Measurements from ENCODE around the gene UBAP1L.
"Not testable (repeated sequence)": the region's sequence is repeated elsewhere in the genome, so short reads cannot be mapped to it uniquely, and the experiment has no call there.

Gene UBAP1L

GRCh38 chr15:65095011-65095746, 19.8 kb downstream of the UBAP1L start:
- peaks cover 29% of the 10 kb centered on the region for H3K36me3 ChIP-seq (replicated peaks)
- H3K9me3 ChIP-seq: no peaks in the 10 kb centered on the region
- H3K4me1 ChIP-seq: no peaks in the 10 kb centered on the region
- in situ Hi-C loops (cut with MboI; ENCODE audit: low sequenced_read_pairs): loop anchor here (10.0 kb wide), 1 partner anchor 360 kb away; no protein-coding TSS in a partner anchor
- no peak overlapping the region for H3K4me3 ChIP-seq
- DNase-seq (ENCODE audit: low spot score in 2 of 2): no peak
- no peaks in the 10 kb centered on the region for H3K27me3 ChIP-seq (ENCODE audit: low read depth)

- Histone ChIP-seq H3K9me3 (no peaks in the 10 kb centered on the region), H3K4me3 (no peak overlapping the region), H3K36me3 (replicated peaks) (peaks cover 24% of the 10 kb centered on the region), H3K4me1 (peaks cover under 1% of the 10 kb centered on the region; the same call in 1 of the 2 replicates), H3K27me3 (ENCODE audit: low read depth) (no peaks in the 10 kb centered on the region)
- in situ Hi-C loops (cut with MboI; ENCODE audit: low sequenced_read_pairs): loop anchor here (10.0 kb wide), 1 partner anchor 360 kb away; no protein-coding TSS in a partner anchor
- DNase-seq (ENCODE audit: low spot score in 2 of 2): no peak
Measured at GRCh38 chr15:65094294-65094995, 20.6 kb downstream of the UBAP1L start.

GRCh38 chr15:65093793-65094170, 21.2 kb downstream of the UBAP1L start:
- H3K4me1 ChIP-seq; H3K27me3 ChIP-seq (ENCODE audit: low read depth); H3K4me3 ChIP-seq; DNase-seq (ENCODE audit: low spot score in 2 of 2); H3K9me3 ChIP-seq: not testable (repeated sequence)
- in situ Hi-C loops (cut with MboI; ENCODE audit: low sequenced_read_pairs): loop anchor here (10.0 kb wide), 1 partner anchor 359 kb away; no protein-coding TSS in a partner anchor
- H3K36me3 ChIP-seq (replicated peaks): peaks cover 17% of the 10 kb centered on the region

GRCh38 chr15:65092911-65093792, 21.8 kb downstream of the UBAP1L start:
- H3K4me3 ChIP-seq: no peak overlapping the region
- H3K36me3 ChIP-seq (replicated peaks): peaks cover 11% of the 10 kb centered on the region
- no peak for DNase-seq (ENCODE audit: low spot score in 2 of 2)
- no peaks in the 10 kb centered on the region for H3K27me3 ChIP-seq (ENCODE audit: low read depth)
- H3K4me1 ChIP-seq: peaks cover 7% of the 10 kb centered on the region
- H3K9me3 ChIP-seq: no peaks in the 10 kb centered on the region
- in situ Hi-C loops (cut with MboI; ENCODE audit: low sequenced_read_pairs): loop anchor here (10.0 kb wide), 1 partner anchor 358 kb away; no protein-coding TSS in a partner anchor

- Histone ChIP-seq H3K4me3 (no peak overlapping the region), H3K27me3 (ENCODE audit: low read depth) (no peaks in the 10 kb centered on the region), H3K4me1 (peaks cover 7% of the 10 kb centered on the region), H3K9me3 (no peaks in the 10 kb centered on the region), H3K36me3 (replicated peaks) (peaks cover 2% of the 10 kb centered on the region; the same call in 1 of the 2 replicates)
- in situ Hi-C loops (cut with MboI; ENCODE audit: low sequenced_read_pairs): loop anchor here (10.0 kb wide), 1 partner anchor 357 kb away; no protein-coding TSS in a partner anchor
- no peak for DNase-seq (ENCODE audit: low spot score in 2 of 2)
Measured at GRCh38 chr15:65091946-65092770, 22.8 kb downstream of the UBAP1L start.

- no peaks in the 10 kb centered on the region for H3K27me3 ChIP-seq (ENCODE audit: low read depth)
- in situ Hi-C loops (cut with MboI; ENCODE audit: low sequenced_read_pairs): loop anchor here (5.0 kb wide), 1 partner anchor 47 kb away; no protein-coding TSS in a partner anchor
- no peaks in the 10 kb centered on the region for H3K9me3 ChIP-seq
- no peaks in the 10 kb centered on the region for H3K36me3 ChIP-seq (replicated peaks)
- peak in 1 of 2 experiments; percentile 36 for DNase-seq (ENCODE audit: low spot score in 2 of 2)
- no peak overlapping the region for H3K4me3 ChIP-seq
- H3K4me1 ChIP-seq: peaks cover 7% of the 10 kb centered on the region
Measured at GRCh38 chr15:65089206-65089824, 25.7 kb downstream of the UBAP1L start.

- Histone ChIP-seq H3K4me3 (no peak overlapping the region), H3K27me3 (ENCODE audit: low read depth) (no peaks in the 10 kb centered on the region), H3K4me1 (peaks cover 9% of the 10 kb centered on the region), H3K9me3 (no peaks in the 10 kb centered on the region), H3K36me3 (replicated peaks) (no peaks in the 10 kb centered on the region)
- DNase-seq (ENCODE audit: low spot score in 2 of 2): no peak
- in situ Hi-C loops (cut with MboI; ENCODE audit: low sequenced_read_pairs): loop anchor here (5.0 kb wide), 1 partner anchor 46 kb away; no protein-coding TSS in a partner anchor
Measured at GRCh38 chr15:65088643-65089021, 26.4 kb downstream of the UBAP1L start.

GRCh38 chr15:65087873-65088642, 26.9 kb downstream of the UBAP1L start:
- peaks cover 13% of the 10 kb centered on the region for H3K4me1 ChIP-seq
- in situ Hi-C loops (cut with MboI; ENCODE audit: low sequenced_read_pairs): loop anchor here (5.0 kb wide), 1 partner anchor 46 kb away; no protein-coding TSS in a partner anchor
- H3K27me3 ChIP-seq (ENCODE audit: low read depth): no peaks in the 10 kb centered on the region
- no peaks in the 10 kb centered on the region for H3K9me3 ChIP-seq
- no peak overlapping the region for H3K4me3 ChIP-seq
- H3K36me3 ChIP-seq (replicated peaks): no peaks in the 10 kb centered on the region
- no peak for DNase-seq (ENCODE audit: low spot score in 2 of 2)

GRCh38 chr15:65087411-65087810, 27.6 kb downstream of the UBAP1L start:
- H3K9me3 ChIP-seq: no peaks in the 10 kb centered on the region
- in situ Hi-C loops (cut with MboI; ENCODE audit: low sequenced_read_pairs): loop anchor here (5.0 kb wide), 1 partner anchor 45 kb away; no protein-coding TSS in a partner anchor

GRCh38 chr15:65086680-65087111, 28.3 kb downstream of the UBAP1L start:
- peak in 1 of 2 experiments; percentile 66 for DNase-seq (ENCODE audit: low spot score in 2 of 2)
- H3K9me3 ChIP-seq: no peaks in the 10 kb centered on the region
- peaks cover 20% of the 10 kb centered on the region for H3K4me1 ChIP-seq
- no peak overlapping the region for H3K4me3 ChIP-seq
- H3K36me3 ChIP-seq (replicated peaks): no peaks in the 10 kb centered on the region
- in situ Hi-C loops (cut with MboI; ENCODE audit: low sequenced_read_pairs): loop anchor here (5.0 kb wide), 1 partner anchor 44 kb away; no protein-coding TSS in a partner anchor
- H3K27me3 ChIP-seq (ENCODE audit: low read depth): no peaks in the 10 kb centered on the region

More at GRCh38 chr15:65087411-65087810, 27.6 kb downstream of the UBAP1L start:
- Histone ChIP-seq H3K27me3 (ENCODE audit: low read depth) (no peaks in the 10 kb centered on the region), H3K36me3 (replicated peaks) (no peaks in the 10 kb centered on the region), H3K4me1 (peaks cover 20% of the 10 kb centered on the region), H3K4me3 (no peak overlapping the region)
- DNase-seq (ENCODE audit: low spot score in 2 of 2): no peak

GRCh38 chr15:65085990-65086679, 28.9 kb downstream of the UBAP1L start:
- peak; percentile 57 to 81 for DNase-seq (ENCODE audit: low spot score in 2 of 2)
- in situ Hi-C loops (cut with MboI; ENCODE audit: low sequenced_read_pairs): loop anchor here (5.0 kb wide), 1 partner anchor 44 kb away; no protein-coding TSS in a partner anchor
- Histone ChIP-seq H3K27me3 (ENCODE audit: low read depth) (no peaks in the 10 kb centered on the region), H3K9me3 (no peaks in the 10 kb centered on the region), H3K4me3 (no peak overlapping the region), H3K4me1 (peaks cover 20% of the 10 kb centered on the region), H3K36me3 (replicated peaks) (no peaks in the 10 kb centered on the region)
